ENCODE measurements around the gene RAB27A.

- TF ChIP-seq POLR2A (IDR thresholded peaks at IDR 0.05) (no peak), CTCF (IDR thresholded peaks at IDR 0.05) (no peak)
These were observed 6.0 kb downstream of the RAB27A start for GRCh38 chr15:55283379-55284147.
